Measurements from ENCODE around the gene CCDC187. TPM values are rescaled to one million over a fixed set of nuclear protein-coding genes. Genes with fewer than 3 reads are reported as not detected.

The CCDC187 gene
- total RNA-seq, 2 experiments from 2014 or later: not detected

- Mint-ChIP-seq H3K4me3 (no peak overlapping the region), H3K36me3 (no peaks in the 10 kb centered on the region), H3K9me3 (ENCODE audit: low read depth) (no peaks in the 10 kb centered on the region), H3K27ac (no peak overlapping the region), H3K4me1 (no peaks in the 10 kb centered on the region), H3K27me3 (peaks cover 61% of the 10 kb centered on the region)
- ATAC-seq (no peak), DNase-seq (no peak)
- CTCF ChIA-PET: no interaction called here
Measured at GRCh38 chr9:136201174-136201573, 102.7 kb downstream of the CCDC187 start.

- Mint-ChIP-seq H3K4me3 (no peak overlapping the region), H3K4me1 (no peaks in the 10 kb centered on the region), H3K27ac (no peak overlapping the region), H3K27me3 (peaks cover 66% of the 10 kb centered on the region), H3K9me3 (ENCODE audit: low read depth) (no peaks in the 10 kb centered on the region), H3K36me3 (no peaks in the 10 kb centered on the region)
- DNase-seq (no peak), ATAC-seq (no peak)
- CTCF ChIA-PET: no interaction called here
Measured at GRCh38 chr9:136200424-136200823, 103.5 kb downstream of the CCDC187 start.

Other genes starting within 250 kb of the CCDC187 start
- 1 to 10 TPM; 6.3 to 9.7 TPM for gene NACC2, start 208.8 kb downstream of the CCDC187 start, total RNA-seq
- gene TMEM250, start 185.2 kb downstream of the CCDC187 start, total RNA-seq: 10 to 100 TPM; 42.5 to 44.5 TPM
- not detected for gene LHX3, start 99.0 kb downstream of the CCDC187 start, total RNA-seq
- gene QSOX2, start 58.3 kb downstream of the CCDC187 start, total RNA-seq: 10 to 100 TPM; 11.2 to 13.6 TPM
- 1 to 10 TPM; 4.5 to 6.7 TPM for gene GPSM1, start 23.4 kb upstream of the CCDC187 start, total RNA-seq
- gene DNLZ, start 59.6 kb upstream of the CCDC187 start, total RNA-seq: 10 to 100 TPM; 22.4 to 23.7 TPM
- 1 to 10 TPM in 1 of 2 experiments, under 1 TPM in 1; 0.50 to 3.1 TPM for gene CARD9, start 69.6 kb upstream of the CCDC187 start, total RNA-seq
- 10 to 100 TPM; 12.4 to 17.0 TPM for gene SNAPC4, start 96.1 kb upstream of the CCDC187 start, total RNA-seq
- gene ENTR1, start 106.5 kb upstream of the CCDC187 start, total RNA-seq: 10 to 100 TPM; 47.4 to 54.2 TPM
- 10 to 100 TPM; 64.0 to 76.5 TPM for gene PMPCA, start 106.6 kb upstream of the CCDC187 start, total RNA-seq
- gene INPP5E, start 135.8 kb upstream of the CCDC187 start, total RNA-seq: 10 to 100 TPM; 20.0 to 21.4 TPM
- gene SEC16A, start 178.9 kb upstream of the CCDC187 start, total RNA-seq: 10 to 100 TPM; 88.0 to 96.7 TPM
- gene NOTCH1, start 242.0 kb upstream of the CCDC187 start, total RNA-seq: 10 to 100 TPM; 67.3 to 73.5 TPM

All from activated CD8-positive, alpha-beta memory T cell treated with anti-CD3 and anti-CD28 coated beads, Interleukin-2, amount 10 ng/mL, durations not matched to agents 7 days and 5 days (primary cell).